GM21576 (cell line): ENCODE data around the gene DEFB131B.
"Not testable (repeated sequence)": the region's sequence is repeated elsewhere in the genome, so short reads cannot be mapped to it uniquely, and the experiment has no call there.

Source experiments
- ATAC-seq: cut with Tn5 transposase; IDR thresholded peaks from one replicate; pipeline ENCODE4 v1.9.1; 2021; ENCODE audit warnings: mild to moderate bottlenecking, moderate library complexity; ENCODE audit not compliant: unreplicated experiment

The DEFB131B gene

DNA sequence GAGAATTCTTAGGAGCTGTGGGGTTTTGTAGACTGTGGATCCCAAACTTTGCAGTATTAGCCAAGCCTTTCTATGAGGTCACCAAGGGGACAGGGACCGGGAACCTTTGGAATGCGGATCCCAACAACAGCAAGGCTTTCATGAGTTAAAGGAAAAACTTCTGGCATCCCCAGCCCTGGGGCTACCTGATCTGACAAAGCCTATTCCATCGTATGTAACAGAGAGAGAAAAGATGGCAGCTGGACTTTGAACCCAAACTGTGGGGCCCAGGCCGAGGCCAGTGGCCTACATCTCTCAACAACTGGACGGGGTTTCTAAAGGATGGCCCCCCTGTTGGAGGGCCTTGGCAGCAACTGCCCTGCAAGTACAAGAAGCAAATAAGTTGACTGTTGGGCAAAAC lies 32.5 kb downstream of the DEFB131B start:
- not testable (repeated sequence) for ATAC-seq

DNA sequence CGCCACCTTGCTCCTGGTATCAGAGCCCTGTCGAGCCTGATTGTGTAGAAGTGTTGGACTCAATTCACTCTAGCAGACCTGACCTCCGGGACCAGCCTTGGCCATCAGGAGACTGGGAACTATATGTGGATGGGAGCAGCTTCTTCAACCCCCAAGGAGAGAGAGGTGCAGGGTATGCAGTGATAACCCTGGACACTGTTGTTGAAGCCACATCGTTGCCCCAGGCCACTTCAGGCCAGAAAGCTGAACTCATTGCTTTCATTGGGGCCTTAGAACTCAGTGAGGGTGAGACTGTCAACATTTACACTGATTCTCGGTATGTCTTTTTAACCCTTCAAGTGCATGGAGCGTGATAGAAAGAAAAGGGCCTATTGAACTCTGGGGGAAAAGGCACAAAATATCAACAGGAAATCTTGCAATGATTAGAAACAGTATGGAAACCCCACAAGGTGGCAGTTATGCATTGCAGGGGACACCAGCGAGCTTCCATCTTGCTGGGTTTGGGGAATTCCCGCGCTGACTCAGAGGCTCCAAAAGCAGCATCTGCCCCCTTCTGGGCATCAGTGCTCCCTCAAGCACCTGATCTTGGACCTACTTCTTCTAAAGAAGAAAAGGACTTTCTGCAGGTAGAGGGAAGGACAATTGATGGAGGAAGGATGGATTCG lies 33.2 kb downstream of the DEFB131B start:
- ATAC-seq = not testable (repeated sequence)

DNA sequence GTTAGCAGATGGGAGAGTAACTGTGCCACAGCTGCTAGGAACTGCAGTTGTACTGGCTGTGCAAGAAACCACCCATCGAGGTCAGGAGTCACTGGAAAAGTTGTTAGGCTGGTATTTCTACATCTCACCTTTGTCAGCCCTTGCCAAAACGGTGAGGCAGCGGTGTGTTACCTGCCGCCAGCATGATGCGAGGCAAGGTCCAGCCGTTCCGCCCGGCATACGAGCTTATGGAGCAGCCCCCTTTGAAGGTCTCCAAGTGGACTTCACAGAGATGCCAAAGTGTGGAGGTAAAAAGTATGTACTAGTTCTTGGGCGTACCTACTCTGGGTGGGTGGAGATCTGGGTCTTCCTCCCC lies 33.7 kb downstream of the DEFB131B start:
- not testable (repeated sequence) for ATAC-seq

DNA sequence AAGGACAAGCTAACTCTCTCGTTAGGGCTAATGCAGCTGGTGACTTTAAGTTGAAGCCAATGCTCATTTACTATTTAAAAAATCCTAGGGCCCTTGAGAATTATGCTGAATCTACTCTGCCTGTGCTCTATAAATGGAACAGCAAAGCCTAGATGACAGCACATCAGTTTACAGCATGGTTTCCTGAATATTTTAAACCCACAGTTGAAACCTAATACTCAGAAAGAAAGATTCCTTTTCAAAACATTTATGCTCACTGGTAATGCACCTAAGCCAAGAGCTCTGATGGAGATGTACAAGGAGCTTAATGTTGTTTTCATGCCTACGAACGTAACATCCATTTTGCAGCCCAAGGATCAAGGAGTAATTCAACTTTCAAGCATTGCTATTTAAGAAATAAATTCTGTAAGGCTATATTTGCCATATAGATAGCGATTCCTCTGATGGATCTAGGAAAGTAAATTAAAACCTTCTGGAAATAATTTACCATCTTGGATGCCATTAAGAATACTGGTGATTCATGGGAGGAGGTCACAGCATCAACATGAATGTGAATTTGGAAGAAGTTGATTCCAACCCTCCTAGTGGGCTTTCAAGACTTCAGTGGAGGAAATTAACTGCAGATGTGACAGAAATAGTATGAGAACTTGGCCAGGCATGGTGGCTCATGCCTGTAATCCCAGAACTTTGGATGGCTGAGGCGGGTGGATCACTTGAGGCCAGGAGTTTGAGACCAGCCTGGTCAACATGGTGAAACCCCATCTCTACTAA lies 35.7 kb downstream of the DEFB131B start:
- ATAC-seq = no peak

DNA sequence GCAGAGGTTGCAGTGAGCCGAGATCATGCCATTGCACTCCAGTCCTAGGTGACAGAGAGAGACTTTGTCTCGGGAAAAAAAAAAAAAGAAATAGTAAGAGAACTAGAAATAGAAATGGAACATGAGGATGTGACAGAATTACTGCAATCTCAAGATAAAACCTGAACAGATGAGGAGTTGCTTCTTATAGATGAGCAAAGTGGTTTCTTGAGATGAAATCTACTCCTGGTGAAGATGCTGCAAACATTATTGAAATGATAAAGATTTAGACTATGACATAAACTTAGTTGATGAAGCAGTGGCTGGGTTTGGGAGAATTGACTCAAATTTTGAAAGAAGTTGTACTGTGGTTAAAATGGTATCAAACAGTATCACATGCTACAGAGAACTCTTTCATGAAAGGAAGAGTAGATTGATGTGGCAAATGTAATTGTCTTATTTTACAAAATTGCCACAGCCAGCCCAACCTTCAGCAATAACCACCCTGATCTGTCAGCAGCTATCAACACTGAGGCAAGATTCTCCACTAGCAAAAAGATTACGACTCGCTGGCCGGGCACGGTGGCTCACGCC lies 36.5 kb downstream of the DEFB131B start:
- ATAC-seq = no peak

DNA sequence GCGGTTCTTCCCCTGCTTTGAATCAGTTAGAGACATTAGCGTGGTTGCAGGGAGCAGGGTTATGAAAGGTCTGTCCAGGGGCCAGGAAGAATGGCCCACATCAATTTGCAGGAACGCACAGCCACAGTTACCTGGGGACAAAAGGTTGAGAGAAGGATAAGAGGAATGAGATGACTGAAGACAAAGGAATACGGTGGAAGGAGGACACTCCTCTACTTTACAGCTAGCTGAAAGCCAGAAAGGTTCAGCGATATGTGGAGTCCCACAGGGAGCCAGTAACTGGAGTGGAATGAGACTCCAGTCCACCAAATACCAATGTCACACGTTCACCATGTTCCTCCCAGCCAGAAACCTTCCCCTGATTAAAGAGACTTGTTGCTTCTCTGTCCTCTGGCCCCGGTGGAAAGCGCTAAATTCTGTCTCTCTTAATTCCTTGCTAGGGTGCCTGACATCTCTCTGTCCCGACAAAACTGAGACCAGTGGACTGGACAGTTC lies 39.4 kb downstream of the DEFB131B start:
- ATAC-seq = no peak

DNA sequence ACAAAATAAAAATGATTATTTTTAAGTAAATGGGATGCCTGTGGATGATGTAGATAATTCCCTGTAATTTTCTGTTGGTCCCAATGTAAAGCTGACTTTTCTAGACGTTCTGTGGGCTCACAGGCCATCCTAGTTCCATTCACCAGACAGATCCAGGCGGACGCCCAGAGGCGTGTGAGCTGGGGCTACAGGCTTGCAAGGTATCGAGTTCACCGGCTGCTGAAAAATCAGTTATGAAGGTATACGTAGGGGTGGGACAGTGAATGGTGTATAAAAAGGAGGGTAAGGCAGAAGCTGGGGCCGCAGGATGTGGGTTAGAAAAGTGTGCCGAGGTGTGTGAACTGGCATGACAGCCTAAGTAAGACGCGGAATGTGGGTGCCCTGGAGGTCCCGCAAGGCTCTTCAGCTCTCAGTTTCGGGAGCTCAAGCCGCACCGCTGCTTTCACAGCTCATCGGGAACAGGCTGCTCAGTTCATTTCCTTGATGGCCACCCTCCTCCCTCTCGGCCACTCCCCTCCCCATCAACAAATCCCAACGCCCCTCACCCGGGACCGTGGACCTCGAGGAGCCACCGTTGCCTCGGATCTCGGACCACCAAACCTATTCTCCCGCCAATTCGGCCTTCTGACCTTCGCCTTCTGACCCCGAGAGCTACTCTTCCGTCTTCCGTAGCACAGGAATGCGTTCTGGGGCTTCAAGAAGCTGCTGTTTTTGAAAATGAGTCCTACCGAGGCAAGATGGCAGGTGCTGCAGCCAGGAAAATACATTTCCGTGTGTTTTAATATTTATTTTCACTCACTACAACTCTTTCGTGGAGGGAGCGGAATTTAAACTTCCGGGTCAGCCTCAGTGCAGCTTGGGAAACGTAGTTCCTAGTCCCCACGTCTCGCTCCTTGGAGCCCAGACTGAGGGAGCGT lies 49.8 kb downstream of the DEFB131B start, which contains the start of gene XNDC1N:
Gene XNDC1N, minus strand, starts transcription at position 775 of the 917 bp plus-strand sequence. CDS start 5,241 bp downstream, outside the sequence.
- peak; percentile 62 for ATAC-seq

DNA sequence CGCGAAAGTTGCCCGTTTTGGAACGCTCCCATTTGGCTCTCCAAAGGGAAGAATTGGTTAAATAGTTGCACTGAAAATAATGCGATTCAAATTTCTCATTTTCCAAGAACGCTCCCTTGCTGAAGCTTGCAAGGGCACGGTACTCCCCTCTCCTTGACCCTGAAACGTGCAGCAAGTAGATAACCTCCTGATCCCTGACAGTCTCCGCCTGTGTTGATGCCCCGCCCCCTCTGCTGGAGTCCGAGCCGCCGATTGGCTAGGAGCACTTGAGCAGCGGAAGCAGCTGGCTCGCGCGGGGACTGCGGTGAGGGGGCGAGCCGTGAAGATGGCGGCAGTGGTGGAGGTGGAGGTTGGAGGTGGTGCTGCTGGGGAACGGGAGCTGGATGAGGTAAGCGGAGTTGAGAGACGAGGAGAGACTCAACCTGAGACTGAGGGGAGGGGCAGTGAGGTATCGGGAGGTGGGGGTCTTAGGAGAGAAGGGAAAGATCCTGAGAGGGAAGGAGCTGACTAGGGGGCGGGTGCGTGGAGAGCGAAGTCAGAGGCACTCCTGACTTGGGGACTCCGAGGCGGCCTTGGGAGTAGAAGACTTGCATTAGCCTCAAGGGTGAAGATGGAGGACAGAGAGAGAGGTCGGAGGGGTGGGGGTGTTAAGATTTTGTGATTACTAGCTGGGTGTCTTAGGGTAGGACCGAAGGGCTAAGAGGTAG lies 50.6 kb downstream of the DEFB131B start, which contains the start of gene RNF121:
Gene RNF121, plus strand, starts transcription at position 310 of the 707 bp plus-strand sequence. Its CDS starts 16 bp downstream, at position 326.
- peak; percentile 80 for ATAC-seq

DNA sequence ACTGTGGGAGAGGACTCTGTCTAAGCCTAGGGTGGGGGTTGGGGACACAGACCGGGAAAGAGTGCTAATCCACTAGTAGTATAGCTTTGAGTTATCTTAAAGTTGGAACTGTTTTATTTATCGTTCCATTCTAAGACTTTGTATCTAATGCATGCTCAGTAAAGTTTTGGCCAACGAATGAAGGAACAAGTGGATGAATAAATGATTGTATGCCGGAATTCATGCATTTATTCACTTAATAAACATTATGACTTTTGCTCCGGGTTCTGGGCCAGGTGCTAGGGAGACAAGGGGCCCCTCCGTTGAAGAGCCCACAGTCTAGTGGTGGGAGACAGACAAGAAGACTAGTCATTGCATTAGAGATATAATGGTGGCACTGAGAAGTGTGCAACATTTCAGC lies 51.2 kb downstream of the DEFB131B start:
- no peak for ATAC-seq

DNA sequence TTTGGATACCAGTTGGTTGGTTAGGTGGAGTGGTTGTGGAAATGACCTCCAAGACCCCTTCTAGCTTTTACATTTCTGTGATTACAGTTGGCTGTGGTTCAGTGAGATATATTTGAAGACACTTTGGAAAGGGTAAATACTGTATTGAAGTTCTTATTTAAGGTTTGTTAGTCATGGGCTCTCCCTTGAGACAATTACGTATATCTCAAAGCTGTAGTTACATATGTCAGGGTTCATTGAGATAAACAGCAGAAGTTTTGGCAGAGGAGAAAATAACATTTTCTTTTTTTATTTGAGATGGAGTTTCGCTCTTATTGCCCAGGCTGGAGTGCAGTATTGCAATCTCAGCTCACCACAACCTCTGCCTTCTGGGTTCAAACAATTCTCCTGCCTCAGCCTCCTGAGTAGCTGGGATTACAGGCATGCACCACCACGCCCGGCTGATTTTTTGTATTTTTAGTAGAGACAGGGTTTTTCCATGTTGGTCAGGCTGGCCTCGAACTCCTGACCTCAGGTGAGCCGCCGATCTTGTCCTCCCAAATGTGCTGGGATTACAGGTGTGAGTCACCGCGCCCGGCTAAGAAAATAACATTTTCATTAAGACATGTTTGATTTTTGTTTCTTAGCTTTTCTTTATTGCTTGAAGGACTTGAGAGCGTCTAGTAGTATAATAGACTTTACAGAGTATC lies 52.4 kb downstream of the DEFB131B start:
- no peak for ATAC-seq

DNA sequence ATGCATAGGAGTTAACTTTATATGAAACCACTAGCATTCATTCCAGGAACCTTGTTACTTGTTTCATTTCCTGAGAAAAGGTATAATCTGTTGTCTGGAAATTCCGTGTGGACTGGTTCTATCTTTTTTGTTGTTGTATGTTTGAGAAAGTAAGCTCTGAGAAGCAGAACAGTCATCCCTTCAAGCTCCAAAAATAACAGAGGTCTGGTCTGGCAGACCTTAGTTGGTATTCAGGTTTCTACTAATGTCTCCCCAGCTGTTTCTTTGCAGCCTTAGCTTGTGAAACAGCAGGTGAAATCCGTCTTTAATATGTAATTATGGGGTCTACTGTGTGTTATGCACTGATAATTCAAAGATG lies 53.0 kb downstream of the DEFB131B start:
- ATAC-seq = no peak

DNA sequence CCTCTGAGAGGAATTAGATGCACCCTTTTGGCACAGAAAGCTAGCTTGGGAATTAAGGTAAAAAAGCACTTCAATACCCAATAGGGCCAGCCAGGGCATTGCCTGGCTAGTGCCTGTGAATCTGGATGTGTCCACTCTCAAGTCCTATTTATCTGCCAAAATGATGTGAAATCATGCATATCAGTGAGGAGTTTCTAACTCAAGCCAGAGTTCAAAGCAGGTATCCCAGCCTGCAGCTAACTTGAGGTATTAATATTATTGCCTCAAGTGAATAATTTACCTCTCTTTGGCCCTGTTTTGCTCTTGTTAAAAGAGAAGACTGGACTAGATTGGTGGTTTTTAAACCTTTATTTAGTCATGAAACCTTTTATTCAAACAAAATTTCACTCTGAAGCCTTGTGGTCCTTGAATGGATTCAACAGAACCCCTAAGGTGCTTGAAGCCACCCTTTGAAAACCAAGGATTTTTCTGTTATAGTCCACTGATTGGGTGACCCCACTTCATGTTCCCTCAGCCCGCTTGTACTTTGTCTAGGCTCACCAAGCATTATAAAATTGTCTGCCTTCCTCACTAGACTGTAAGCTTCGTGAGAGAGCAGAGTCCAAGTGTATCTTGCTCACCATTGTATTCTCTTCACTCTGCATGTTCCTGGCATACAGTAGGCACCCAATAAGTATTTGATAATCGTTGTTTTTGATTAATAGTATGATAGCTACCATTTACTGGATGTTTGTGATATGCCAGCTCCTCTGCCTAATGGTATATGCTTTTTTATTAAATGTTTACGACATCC lies 55.1 kb downstream of the DEFB131B start:
- ATAC-seq = no peak
